ENCODE measurements around the gene EIF5. TPM values are rescaled to one million over a fixed set of nuclear protein-coding genes. Genes with fewer than 3 reads are reported as not detected.

EIF5 gene
- total and polyA plus RNA-seq, 2 of the 8 experiments (the other 6 are each of a cell fraction or from before 2014, with no cell fraction given) = 179 to 323 TPM

GRCh38 chr14:103336191-103336590 is 2.2 kb downstream of the EIF5 start:
- Histone ChIP-seq H3K4me2 (ENCODE audit: insufficient read depth in 1 of 2, low read depth in 2 of 2, low read length in 2 of 2) (peak overlapping the region; percentile 87 to 96), H3K9me3 (ENCODE audit: insufficient read depth in 2 of 2, low read depth in 1 of 2, low read length in 1 of 2) (no peaks in the 10 kb centered on the region), H3K79me1 (ENCODE audit: low read depth, low read length) (peaks cover 5% of the 10 kb centered on the region), H3K4me1 (replicated peaks in 1 of 4; ENCODE audit: control insufficient read depth in 3 of 4, insufficient read depth in 4 of 4, low read length in 3 of 4) (peaks cover 0 to 5% (median 2%) of the 10 kb centered on the region in 4 experiments; a peak in 4 of 7 replicates), H2BK5ac (ENCODE audit: low read depth, low read length) (no peak overlapping the region), H4K8ac (ENCODE audit: extremely low read depth, insufficient read depth, low read length) (no peak overlapping the region), H3K56ac (replicated peaks; ENCODE audit: insufficient read length, low read depth, low read length) (no peak overlapping the region), H2BK15ac (ENCODE audit: low read length) (no peak overlapping the region), H3K23ac (ENCODE audit: insufficient read length) (no peak overlapping the region), H3K23me2 (ENCODE audit: low read depth, low read length) (peaks cover 6% of the 10 kb centered on the region; the same call in 1 of the 2 replicates), H3K27me3 (replicated peaks in 1 of 4; ENCODE audit: control insufficient read depth in 3 of 4, extremely low read depth in 1 of 4, insufficient read depth in 3 of 4, low read length in 3 of 4) (no peaks in the 10 kb centered on the region), H2AK5ac (ENCODE audit: low read depth, low read length) (no peak overlapping the region), H3K4me3 (ENCODE audit: extremely low read depth in 1 of 4, insufficient read depth in 2 of 4, low read depth in 3 of 4, low read length in 4 of 4) (peak overlapping the region in 2 of 4 experiments; percentile 90 to 92; a peak in 3 of 8 replicates), H3K36me3 (ENCODE audit: control insufficient read depth in 2 of 4, insufficient read depth in 4 of 4, low read length in 3 of 4) (peaks cover 46 to 61% (median 57%) of the 10 kb centered on the region in 4 experiments), H2BK20ac (ENCODE audit: low read length) (no peak overlapping the region), H3K4ac (replicated peaks; ENCODE audit: insufficient read length, low read depth, low read length) (no peak overlapping the region), H3K79me2 (ENCODE audit: control insufficient read depth in 1 of 2, insufficient read depth in 2 of 2, low read length in 2 of 2) (peaks cover 8 to 38% of the 10 kb centered on the region in 2 experiments; a peak in 3 of 4 replicates), H4K20me1 (replicated peaks in 1 of 2; ENCODE audit: control insufficient read depth in 1 of 2, insufficient read depth in 2 of 2, low read length in 2 of 2) (peaks cover 20 to 30% of the 10 kb centered on the region in 2 experiments), H3K18ac (ENCODE audit: extremely low read depth, low read length) (no peak overlapping the region), H2BK120ac (replicated peaks; ENCODE audit: low read depth, low read length) (no peak overlapping the region), H3K27ac (ENCODE audit: low read depth, low read length) (no peak overlapping the region), H4K91ac (replicated peaks; ENCODE audit: insufficient read length, low read length) (no peak overlapping the region), H2AFZ (ENCODE audit: low read length) (no peak overlapping the region), H2BK12ac (ENCODE audit: low read depth, low read length) (no peak overlapping the region), H4K5ac (ENCODE audit: insufficient read length, low read depth, low read length) (no peak overlapping the region), H3K14ac (ENCODE audit: insufficient read length) (no peak overlapping the region), H3K9ac (replicated peaks in 1 of 4; ENCODE audit: extremely low read depth in 1 of 4, low read depth in 3 of 4, low read length in 3 of 4) (no peak overlapping the region; a peak in 1 of 7 replicates)
- 94% methylated on average over 14 of the region's 14 CpGs; no CpG with 5 or more reads in 1 of the 2 experiments for WGBS, 2 experiments (ENCODE audit: extremely low coverage in 1 of 2, insufficient coverage in 1 of 2, insufficient read length in 1 of 2, insufficient replicate concordance in 2 of 2, low coverage in 1 of 2, low lambda C conversion rate in 2 of 2, missing lambda C conversion rate in 1 of 2)
- ChIA-PET POLR2A (ENCODE audit: partially characterized antibody) (interaction anchor here (0.7 to 16.0 kb wide), 20 partner anchors 10 to 361 kb away, joined by 3 to 247 read pairs (median 4); no protein-coding TSS in a partner anchor), CTCF (ENCODE audit: partially characterized antibody) (interaction anchor here (0.8 to 1.4 kb wide), 6 partner anchors 12 to 166 kb away, joined by 3 to 8 read pairs (median 4); no protein-coding TSS in a partner anchor)
- TF ChIP-seq POLR2A (IDR thresholded peaks at IDR 0.05; ENCODE audit: control extremely low read depth in 1 of 2, low read depth in 2 of 2, low read length in 2 of 2) (0 out of 3 replicates have a peak, but pooled peaks of 1 of the 2 experiments have one; percentile 1), NRF1 (IDR thresholded peaks at IDR 0.05; ENCODE audit: low read depth, low read length) (no peak)
- FAIRE-seq (no peak), DNase-seq (ENCODE audit: low read depth in 1 of 2, low spot score in 2 of 2) (no peak)
